ENCODE data around the gene MS4A10. TPM values are rescaled to one million over a fixed set of nuclear protein-coding genes. Genes with fewer than 3 reads are reported as not detected.

Gene MS4A10
- total and polyA plus RNA-seq, 2 experiments from 2014 or later: not detected

DNA sequence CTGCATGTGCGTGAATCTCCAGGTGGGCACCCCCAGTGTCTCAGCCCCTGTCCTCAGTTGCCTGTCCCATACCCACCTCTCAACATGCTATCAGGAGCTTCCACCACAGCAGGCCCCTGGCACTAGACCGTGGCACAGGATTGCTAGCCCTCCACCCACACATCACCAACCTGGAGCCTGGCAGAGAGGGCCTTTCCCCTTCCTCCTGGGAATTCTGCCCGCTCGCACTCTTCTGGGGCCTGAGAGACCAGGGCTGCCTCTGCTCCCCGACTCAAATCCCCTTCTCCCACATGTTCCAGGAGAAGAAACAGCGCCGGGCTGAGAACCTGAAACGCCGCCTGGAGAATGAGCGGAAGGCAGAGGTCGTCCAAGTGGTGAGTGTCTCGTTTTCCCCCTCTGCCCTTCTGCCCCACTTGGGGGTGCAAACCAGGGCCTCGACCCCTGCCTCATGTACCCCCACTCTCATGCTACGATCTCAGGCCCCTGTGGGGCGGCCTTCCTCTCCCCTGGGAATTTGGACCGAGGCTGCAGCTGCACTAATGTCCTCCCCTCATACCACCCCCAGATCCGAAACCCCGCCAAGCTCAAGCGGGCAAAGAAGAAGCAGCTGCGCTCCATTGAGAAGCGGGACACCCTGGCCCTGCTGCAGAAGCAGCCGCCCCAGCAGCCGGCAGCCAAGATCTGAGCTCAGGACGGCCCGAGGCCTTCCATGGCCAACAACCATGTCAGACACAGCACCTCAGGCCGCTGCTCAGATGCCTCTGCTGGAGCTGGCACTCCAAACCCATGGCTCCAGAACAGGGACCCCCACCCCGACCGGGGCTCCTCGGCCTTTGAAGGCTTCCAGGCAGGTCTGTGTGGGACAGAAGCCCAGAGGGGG, 64.7 kb downstream of the MS4A10 start (continued):
- TF ChIP-seq, protein P1, sequence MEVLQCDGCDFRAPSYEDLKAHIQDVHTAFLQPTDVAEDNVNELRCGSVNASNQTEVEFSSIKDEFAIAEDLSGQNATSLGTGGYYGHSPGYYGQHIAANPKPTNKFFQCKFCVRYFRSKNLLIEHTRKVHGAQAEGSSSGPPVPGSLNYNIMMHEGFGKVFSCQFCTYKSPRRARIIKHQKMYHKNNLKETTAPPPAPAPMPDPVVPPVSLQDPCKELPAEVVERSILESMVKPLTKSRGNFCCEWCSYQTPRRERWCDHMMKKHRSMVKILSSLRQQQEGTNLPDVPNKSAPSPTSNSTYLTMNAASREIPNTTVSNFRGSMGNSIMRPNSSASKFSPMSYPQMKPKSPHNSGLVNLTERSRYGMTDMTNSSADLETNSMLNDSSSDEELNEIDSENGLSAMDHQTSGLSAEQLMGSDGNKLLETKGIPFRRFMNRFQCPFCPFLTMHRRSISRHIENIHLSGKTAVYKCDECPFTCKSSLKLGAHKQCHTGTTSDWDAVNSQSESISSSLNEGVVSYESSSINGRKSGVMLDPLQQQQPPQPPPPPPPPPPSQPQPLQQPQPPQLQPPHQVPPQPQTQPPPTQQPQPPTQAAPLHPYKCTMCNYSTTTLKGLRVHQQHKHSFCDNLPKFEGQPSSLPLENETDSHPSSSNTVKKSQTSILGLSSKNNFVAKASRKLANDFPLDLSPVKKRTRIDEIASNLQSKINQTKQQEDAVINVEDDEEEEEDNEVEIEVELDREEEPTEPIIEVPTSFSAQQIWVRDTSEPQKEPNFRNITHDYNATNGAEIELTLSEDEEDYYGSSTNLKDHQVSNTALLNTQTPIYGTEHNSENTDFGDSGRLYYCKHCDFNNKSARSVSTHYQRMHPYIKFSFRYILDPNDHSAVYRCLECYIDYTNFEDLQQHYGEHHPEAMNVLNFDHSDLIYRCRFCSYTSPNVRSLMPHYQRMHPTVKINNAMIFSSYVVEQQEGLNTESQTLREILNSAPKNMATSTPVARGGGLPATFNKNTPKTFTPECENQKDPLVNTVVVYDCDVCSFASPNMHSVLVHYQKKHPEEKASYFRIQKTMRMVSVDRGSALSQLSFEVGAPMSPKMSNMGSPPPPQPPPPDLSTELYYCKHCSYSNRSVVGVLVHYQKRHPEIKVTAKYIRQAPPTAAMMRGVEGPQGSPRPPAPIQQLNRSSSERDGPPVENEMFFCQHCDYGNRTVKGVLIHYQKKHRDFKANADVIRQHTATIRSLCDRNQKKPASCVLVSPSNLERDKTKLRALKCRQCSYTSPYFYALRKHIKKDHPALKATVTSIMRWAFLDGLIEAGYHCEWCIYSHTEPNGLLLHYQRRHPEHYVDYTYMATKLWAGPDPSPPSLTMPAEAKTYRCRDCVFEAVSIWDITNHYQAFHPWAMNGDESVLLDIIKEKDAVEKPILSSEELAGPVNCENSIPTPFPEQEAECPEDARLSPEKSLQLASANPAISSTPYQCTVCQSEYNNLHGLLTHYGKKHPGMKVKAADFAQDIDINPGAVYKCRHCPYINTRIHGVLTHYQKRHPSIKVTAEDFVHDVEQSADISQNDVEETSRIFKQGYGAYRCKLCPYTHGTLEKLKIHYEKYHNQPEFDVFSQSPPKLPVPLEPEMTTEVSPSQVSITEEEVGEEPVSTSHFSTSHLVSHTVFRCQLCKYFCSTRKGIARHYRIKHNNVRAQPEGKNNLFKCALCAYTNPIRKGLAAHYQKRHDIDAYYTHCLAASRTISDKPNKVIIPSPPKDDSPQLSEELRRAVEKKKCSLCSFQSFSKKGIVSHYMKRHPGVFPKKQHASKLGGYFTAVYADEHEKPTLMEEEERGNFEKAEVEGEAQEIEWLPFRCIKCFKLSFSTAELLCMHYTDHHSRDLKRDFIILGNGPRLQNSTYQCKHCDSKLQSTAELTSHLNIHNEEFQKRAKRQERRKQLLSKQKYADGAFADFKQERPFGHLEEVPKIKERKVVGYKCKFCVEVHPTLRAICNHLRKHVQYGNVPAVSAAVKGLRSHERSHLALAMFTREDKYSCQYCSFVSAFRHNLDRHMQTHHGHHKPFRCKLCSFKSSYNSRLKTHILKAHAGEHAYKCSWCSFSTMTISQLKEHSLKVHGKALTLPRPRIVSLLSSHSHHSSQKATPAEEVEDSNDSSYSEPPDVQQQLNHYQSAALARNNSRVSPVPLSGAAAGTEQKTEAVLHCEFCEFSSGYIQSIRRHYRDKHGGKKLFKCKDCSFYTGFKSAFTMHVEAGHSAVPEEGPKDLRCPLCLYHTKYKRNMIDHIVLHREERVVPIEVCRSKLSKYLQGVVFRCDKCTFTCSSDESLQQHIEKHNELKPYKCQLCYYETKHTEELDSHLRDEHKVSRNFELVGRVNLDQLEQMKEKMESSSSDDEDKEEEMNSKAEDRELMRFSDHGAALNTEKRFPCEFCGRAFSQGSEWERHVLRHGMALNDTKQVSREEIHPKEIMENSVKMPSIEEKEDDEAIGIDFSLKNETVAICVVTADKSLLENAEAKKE (CRISPR knock-in tag; IDR thresholded peaks at IDR 0.05): no peak
- TF ChIP-seq POLR2AphosphoS5 (IDR thresholded peaks at IDR 0.05; ENCODE audit: low read depth): no peak

Other genes with a start within 250 kb of the MS4A10 start
- not detected in 2 replicates for gene MS4A8, start 85.7 kb upstream of the MS4A10 start, total RNA-seq (2014; rRNA removed; shearing (Covaris generic))
- gene MS4A8, start 85.7 kb upstream of the MS4A10 start, polyA plus RNA-seq (2016; fragmentation: Nextera tagmentation; extraction: Ambion mirVana): not detected in 2 replicates
- gene MS4A18, start 60.6 kb upstream of the MS4A10 start, total RNA-seq (2014; rRNA removed; shearing (Covaris generic)): not detected in 2 replicates
- gene MS4A18, start 60.6 kb upstream of the MS4A10 start, polyA plus RNA-seq (2016; fragmentation: Nextera tagmentation; extraction: Ambion mirVana): not detected in 2 replicates
- gene MS4A15, start 28.5 kb upstream of the MS4A10 start, total RNA-seq (2014; rRNA removed; shearing (Covaris generic)): not detected in 2 replicates
- gene MS4A15, start 28.5 kb upstream of the MS4A10 start, polyA plus RNA-seq (2016; fragmentation: Nextera tagmentation; extraction: Ambion mirVana): 0.14 and 0.44 TPM in 2 replicates
- 81.8 and 98.5 TPM in 2 replicates for gene CCDC86, start 56.8 kb downstream of the MS4A10 start, total RNA-seq (2014; rRNA removed; shearing (Covaris generic))
- 67.0 and 67.3 TPM in 2 replicates for gene CCDC86, start 56.8 kb downstream of the MS4A10 start, polyA plus RNA-seq (2016; fragmentation: Nextera tagmentation; extraction: Ambion mirVana)
- gene PTGDR2, start 70.6 kb downstream of the MS4A10 start, total RNA-seq (2014; rRNA removed; shearing (Covaris generic)): 0.24 and 0.35 TPM in 2 replicates
- 0.57 and 0.73 TPM in 2 replicates for gene PTGDR2, start 70.6 kb downstream of the MS4A10 start, polyA plus RNA-seq (2016; fragmentation: Nextera tagmentation; extraction: Ambion mirVana)
- gene ZP1, start 82.2 kb downstream of the MS4A10 start, total RNA-seq (2014; rRNA removed; shearing (Covaris generic)): not detected in 2 replicates
- not detected in 2 replicates for gene ZP1, start 82.2 kb downstream of the MS4A10 start, polyA plus RNA-seq (2016; fragmentation: Nextera tagmentation; extraction: Ambion mirVana)
- gene PRPF19, start 121.3 kb downstream of the MS4A10 start, total RNA-seq (2014; rRNA removed; shearing (Covaris generic)): 134 and 161 TPM in 2 replicates
- gene PRPF19, start 121.3 kb downstream of the MS4A10 start, polyA plus RNA-seq (2016; fragmentation: Nextera tagmentation; extraction: Ambion mirVana): 153 and 186 TPM in 2 replicates
- 12.1 and 17.7 TPM in 2 replicates for gene TMEM109, start 128.8 kb downstream of the MS4A10 start, total RNA-seq (2014; rRNA removed; shearing (Covaris generic))
- gene TMEM109, start 128.8 kb downstream of the MS4A10 start, polyA plus RNA-seq (2016; fragmentation: Nextera tagmentation; extraction: Ambion mirVana): 17.4 TPM in 2 replicates
- gene TMEM132A, start 139.1 kb downstream of the MS4A10 start, total RNA-seq (2014; rRNA removed; shearing (Covaris generic)): 51.9 and 96.6 TPM in 2 replicates
- 36.2 and 38.5 TPM in 2 replicates for gene TMEM132A, start 139.1 kb downstream of the MS4A10 start, polyA plus RNA-seq (2016; fragmentation: Nextera tagmentation; extraction: Ambion mirVana)
- 15.8 and 18.9 TPM in 2 replicates for gene SLC15A3, start 166.8 kb downstream of the MS4A10 start, total RNA-seq (2014; rRNA removed; shearing (Covaris generic))
- gene SLC15A3, start 166.8 kb downstream of the MS4A10 start, polyA plus RNA-seq (2016; fragmentation: Nextera tagmentation; extraction: Ambion mirVana): 14.2 and 16.7 TPM in 2 replicates
- gene CD6, start 186.3 kb downstream of the MS4A10 start, total RNA-seq (2014; rRNA removed; shearing (Covaris generic)): 0.49 and 1.9 TPM in 2 replicates
- not detected in 2 replicates for gene CD6, start 186.3 kb downstream of the MS4A10 start, polyA plus RNA-seq (2016; fragmentation: Nextera tagmentation; extraction: Ambion mirVana)

Measured in GM23338 (cell line).